ENCODE results near the gene ENAH.

ENAH gene

GRCh38 chr1:225608014-225608796 is 44.7 kb downstream of the ENAH start:
- 98% methylated on average over 9 of the region's 14 CpGs for WGBS (ENCODE audit: insufficient coverage)
- H3K4me3 ChIP-seq (ENCODE audit: control insufficient read depth in 1 of 7, extremely low read depth in 1 of 7, insufficient read depth in 4 of 7, low read depth in 2 of 7, low read length in 6 of 7), result no peak overlapping the region
- H3K27ac ChIP-seq (ENCODE audit: insufficient read depth in 1 of 2, low read depth in 1 of 2, low read length in 2 of 2, poor library complexity in 1 of 2, severe bottlenecking in 2 of 2), result no peak overlapping the region
- H3K27me3 ChIP-seq (replicated peaks in 2 of 5; ENCODE audit: control insufficient read depth in 4 of 5, insufficient read depth in 5 of 5, low read length in 4 of 5), result no peaks in the 10 kb centered on the region
- ChIA-PET POLR2A (no interaction called here), CTCF (no interaction called here)
- no peaks in the 10 kb centered on the region for H3K36me3 ChIP-seq (ENCODE audit: control insufficient read depth in 4 of 4, insufficient read depth in 4 of 4, low read length in 3 of 4)
- DNase-seq, result no peak
- H3K9me3 ChIP-seq (ENCODE audit: control extremely low read depth in 1 of 5, control insufficient read depth in 4 of 5, insufficient read depth in 2 of 5, low read depth in 1 of 5, low read length in 4 of 5), result no peaks in the 10 kb centered on the region
- H3K4me1 ChIP-seq (ENCODE audit: control extremely low read depth in 1 of 4, control insufficient read depth in 4 of 4, insufficient read depth in 4 of 4, low read length in 3 of 4), result no peaks in the 10 kb centered on the region

- H3K36me3 ChIP-seq (ENCODE audit: control insufficient read depth in 4 of 4, insufficient read depth in 4 of 4, low read length in 3 of 4), result no peaks in the 10 kb centered on the region
- POLR2A ChIA-PET, result interaction anchor here (0.6 kb wide), 1 partner anchor 21 kb away, joined by 3 read pairs; no protein-coding TSS in a partner anchor
- H3K4me1 ChIP-seq (ENCODE audit: control extremely low read depth in 1 of 4, control insufficient read depth in 4 of 4, insufficient read depth in 4 of 4, low read length in 3 of 4), result no peaks in the 10 kb centered on the region
- CTCF ChIA-PET, result interaction anchor here (0.7 kb wide), 1 partner anchor 139 kb away, joined by 5 read pairs; no protein-coding TSS in a partner anchor
- no peak overlapping the region for H3K4me3 ChIP-seq (ENCODE audit: control insufficient read depth in 1 of 7, extremely low read depth in 1 of 7, insufficient read depth in 4 of 7, low read depth in 2 of 7, low read length in 6 of 7)
- no peaks in the 10 kb centered on the region for H3K9me3 ChIP-seq (ENCODE audit: control extremely low read depth in 1 of 5, control insufficient read depth in 4 of 5, insufficient read depth in 2 of 5, low read depth in 1 of 5, low read length in 4 of 5)
- 100% methylated on average over 1 of the region's 3 CpGs for WGBS (ENCODE audit: insufficient coverage)
- DNase-seq, result no peak
- H3K27ac ChIP-seq (ENCODE audit: insufficient read depth in 1 of 2, low read depth in 1 of 2, low read length in 2 of 2, poor library complexity in 1 of 2, severe bottlenecking in 2 of 2), result no peak overlapping the region
- H3K27me3 ChIP-seq (replicated peaks in 2 of 5; ENCODE audit: control insufficient read depth in 4 of 5, insufficient read depth in 5 of 5, low read length in 4 of 5), result no peaks in the 10 kb centered on the region
These were observed 45.6 kb downstream of the ENAH start for GRCh38 chr1:225607355-225607754.

GRCh38 chr1:225603538-225604354 is 49.2 kb downstream of the ENAH start:
- Histone ChIP-seq H3K27me3 (replicated peaks in 2 of 5; ENCODE audit: control insufficient read depth in 4 of 5, insufficient read depth in 5 of 5, low read length in 4 of 5) (no peaks in the 10 kb centered on the region), H3K4me3 (ENCODE audit: control insufficient read depth in 1 of 7, extremely low read depth in 1 of 7, insufficient read depth in 4 of 7, low read depth in 2 of 7, low read length in 6 of 7) (no peak overlapping the region), H3K36me3 (ENCODE audit: control insufficient read depth in 4 of 4, insufficient read depth in 4 of 4, low read length in 3 of 4) (no peaks in the 10 kb centered on the region), H3K27ac (ENCODE audit: insufficient read depth in 1 of 2, low read depth in 1 of 2, low read length in 2 of 2, poor library complexity in 1 of 2, severe bottlenecking in 2 of 2) (no peak overlapping the region), H3K9me3 (ENCODE audit: control extremely low read depth in 1 of 5, control insufficient read depth in 4 of 5, insufficient read depth in 2 of 5, low read depth in 1 of 5, low read length in 4 of 5) (peaks cover 0 to 7% (median 0%) of the 10 kb centered on the region in 5 experiments), H3K4me1 (ENCODE audit: control extremely low read depth in 1 of 4, control insufficient read depth in 4 of 4, insufficient read depth in 4 of 4, low read length in 3 of 4) (no peaks in the 10 kb centered on the region)
- peak in 2 of 3 donors; percentile 2 to 6 for DNase-seq
- ChIA-PET POLR2A (no interaction called here), CTCF (no interaction called here)

GRCh38 chr1:225602590-225603206 is 50.2 kb downstream of the ENAH start:
- H3K4me1 ChIP-seq (ENCODE audit: control extremely low read depth in 1 of 4, control insufficient read depth in 4 of 4, insufficient read depth in 4 of 4, low read length in 3 of 4), result no peaks in the 10 kb centered on the region
- no peak overlapping the region for H3K4me3 ChIP-seq (ENCODE audit: control insufficient read depth in 1 of 7, extremely low read depth in 1 of 7, insufficient read depth in 4 of 7, low read depth in 2 of 7, low read length in 6 of 7)
- H3K27me3 ChIP-seq (replicated peaks in 2 of 5; ENCODE audit: control insufficient read depth in 4 of 5, insufficient read depth in 5 of 5, low read length in 4 of 5), result no peaks in the 10 kb centered on the region
- H3K9me3 ChIP-seq (ENCODE audit: control extremely low read depth in 1 of 5, control insufficient read depth in 4 of 5, insufficient read depth in 2 of 5, low read depth in 1 of 5, low read length in 4 of 5), result peaks cover 0 to 7% (median 0%) of the 10 kb centered on the region in 5 experiments
- no peak for DNase-seq
- no peaks in the 10 kb centered on the region for H3K36me3 ChIP-seq (ENCODE audit: control insufficient read depth in 4 of 4, insufficient read depth in 4 of 4, low read length in 3 of 4)
- ChIA-PET CTCF (no interaction called here), POLR2A (interaction anchor here (0.6 kb wide), 1 partner anchor 22 kb away, joined by 4 read pairs; no protein-coding TSS in a partner anchor)
- no CpG with 5 or more reads among the region's 1 CpG for WGBS (ENCODE audit: insufficient coverage)
- no peak overlapping the region for H3K27ac ChIP-seq (ENCODE audit: insufficient read depth in 1 of 2, low read depth in 1 of 2, low read length in 2 of 2, poor library complexity in 1 of 2, severe bottlenecking in 2 of 2)

GRCh38 chr1:225601902-225602589 is 50.9 kb downstream of the ENAH start:
- no peak for DNase-seq
- H3K27ac ChIP-seq (ENCODE audit: insufficient read depth in 1 of 2, low read depth in 1 of 2, low read length in 2 of 2, poor library complexity in 1 of 2, severe bottlenecking in 2 of 2), result no peak overlapping the region
- H3K27me3 ChIP-seq (replicated peaks in 2 of 5; ENCODE audit: control insufficient read depth in 4 of 5, insufficient read depth in 5 of 5, low read length in 4 of 5), result no peaks in the 10 kb centered on the region
- WGBS (ENCODE audit: insufficient coverage), result no CpG with 5 or more reads among the region's 3 CpGs
- H3K4me1 ChIP-seq (ENCODE audit: control extremely low read depth in 1 of 4, control insufficient read depth in 4 of 4, insufficient read depth in 4 of 4, low read length in 3 of 4), result no peaks in the 10 kb centered on the region
- ChIA-PET POLR2A (interaction anchor here (0.6 kb wide), 1 partner anchor 21 kb away, joined by 4 read pairs; no protein-coding TSS in a partner anchor), CTCF (interaction anchor here (1.1 to 1.5 kb wide), 2 partner anchors 16 to 23 kb away, joined by 3 read pairs; no protein-coding TSS in a partner anchor)
- H3K36me3 ChIP-seq (ENCODE audit: control insufficient read depth in 4 of 4, insufficient read depth in 4 of 4, low read length in 3 of 4), result no peaks in the 10 kb centered on the region
- peaks cover 0 to 7% (median 0%) of the 10 kb centered on the region in 5 experiments for H3K9me3 ChIP-seq (ENCODE audit: control extremely low read depth in 1 of 5, control insufficient read depth in 4 of 5, insufficient read depth in 2 of 5, low read depth in 1 of 5, low read length in 4 of 5)
- no peak overlapping the region for H3K4me3 ChIP-seq (ENCODE audit: control insufficient read depth in 1 of 7, extremely low read depth in 1 of 7, insufficient read depth in 4 of 7, low read depth in 2 of 7, low read length in 6 of 7)

- Histone ChIP-seq H3K9me3 (ENCODE audit: control extremely low read depth in 1 of 5, control insufficient read depth in 4 of 5, insufficient read depth in 2 of 5, low read depth in 1 of 5, low read length in 4 of 5) (peaks cover 0 to 7% (median 0%) of the 10 kb centered on the region in 5 experiments), H3K4me3 (ENCODE audit: control insufficient read depth in 1 of 7, extremely low read depth in 1 of 7, insufficient read depth in 4 of 7, low read depth in 2 of 7, low read length in 6 of 7) (no peak overlapping the region), H3K36me3 (ENCODE audit: control insufficient read depth in 4 of 4, insufficient read depth in 4 of 4, low read length in 3 of 4) (no peaks in the 10 kb centered on the region), H3K4me1 (ENCODE audit: control extremely low read depth in 1 of 4, control insufficient read depth in 4 of 4, insufficient read depth in 4 of 4, low read length in 3 of 4) (no peaks in the 10 kb centered on the region), H3K27me3 (replicated peaks in 2 of 5; ENCODE audit: control insufficient read depth in 4 of 5, insufficient read depth in 5 of 5, low read length in 4 of 5) (no peaks in the 10 kb centered on the region), H3K27ac (ENCODE audit: insufficient read depth in 1 of 2, low read depth in 1 of 2, low read length in 2 of 2, poor library complexity in 1 of 2, severe bottlenecking in 2 of 2) (no peak overlapping the region)
- 100% methylated on average over 1 of the region's 2 CpGs for WGBS (ENCODE audit: insufficient coverage)
- DNase-seq, result no peak
- ChIA-PET POLR2A (no interaction called here), CTCF (no interaction called here)
These were observed 54.1 kb downstream of the ENAH start for GRCh38 chr1:225598847-225599246.

Measured in common myeloid progenitor, CD34-positive (primary cell).